A673 (cell line): Measurements from ENCODE around the gene CAMK4.

Experiments used
- EZH2 ChIP-seq: fragments of 200-600 bp; sonication (generic); IDR thresholded peaks from 2 replicates; pipeline ENCODE4 v1.6.1; 2017; ENCODE audit warnings: borderline replicate concordance, low read depth, mild to moderate bottlenecking, mixed read lengths, antibody characterized with exemption, low read length; ENCODE audit not compliant: poor library complexity, severe bottlenecking
- TF ChIP-seq, protein P1 (sequence below): fragments of 300-800, 200-600 bp; sonication (generic); conservative IDR thresholded peaks from 2 replicates; pipeline ENCODE4 v1.5.1; 2017; ENCODE audit warnings: low read depth, mild to moderate bottlenecking, antibody characterized with exemption, low read length, moderate library complexity, mixed read lengths

GRCh38 chr5:111472579-111472978 is 248.4 kb downstream of the CAMK4 start:
- TF ChIP-seq, protein P1, sequence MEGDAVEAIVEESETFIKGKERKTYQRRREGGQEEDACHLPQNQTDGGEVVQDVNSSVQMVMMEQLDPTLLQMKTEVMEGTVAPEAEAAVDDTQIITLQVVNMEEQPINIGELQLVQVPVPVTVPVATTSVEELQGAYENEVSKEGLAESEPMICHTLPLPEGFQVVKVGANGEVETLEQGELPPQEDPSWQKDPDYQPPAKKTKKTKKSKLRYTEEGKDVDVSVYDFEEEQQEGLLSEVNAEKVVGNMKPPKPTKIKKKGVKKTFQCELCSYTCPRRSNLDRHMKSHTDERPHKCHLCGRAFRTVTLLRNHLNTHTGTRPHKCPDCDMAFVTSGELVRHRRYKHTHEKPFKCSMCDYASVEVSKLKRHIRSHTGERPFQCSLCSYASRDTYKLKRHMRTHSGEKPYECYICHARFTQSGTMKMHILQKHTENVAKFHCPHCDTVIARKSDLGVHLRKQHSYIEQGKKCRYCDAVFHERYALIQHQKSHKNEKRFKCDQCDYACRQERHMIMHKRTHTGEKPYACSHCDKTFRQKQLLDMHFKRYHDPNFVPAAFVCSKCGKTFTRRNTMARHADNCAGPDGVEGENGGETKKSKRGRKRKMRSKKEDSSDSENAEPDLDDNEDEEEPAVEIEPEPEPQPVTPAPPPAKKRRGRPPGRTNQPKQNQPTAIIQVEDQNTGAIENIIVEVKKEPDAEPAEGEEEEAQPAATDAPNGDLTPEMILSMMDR = no peak
- no peak for TF ChIP-seq EZH2
